SK-N-SH treated with all-trans-retinoic acid at 6 μM for 48 hours (cell line): ENCODE data around the gene RIMS3.

Experiments
- TF ChIP-seq, protein P1 (sequence below): fragments of 250-450 bp; sonication (Bioruptor Pico); IDR thresholded peaks from 2 replicates; pipeline ENCODE4 v1.8.0; 2020; ENCODE audit warnings: mild to moderate bottlenecking, moderate library complexity, borderline replicate concordance
- TF ChIP-seq, protein P2 (sequence below): fragments of 250-450 bp; sonication (Bioruptor Pico); IDR thresholded peaks from 2 replicates; pipeline ENCODE4 v1.5.1; 2020; ENCODE audit warnings: low read depth, mild to moderate bottlenecking, moderate library complexity

DNA sequence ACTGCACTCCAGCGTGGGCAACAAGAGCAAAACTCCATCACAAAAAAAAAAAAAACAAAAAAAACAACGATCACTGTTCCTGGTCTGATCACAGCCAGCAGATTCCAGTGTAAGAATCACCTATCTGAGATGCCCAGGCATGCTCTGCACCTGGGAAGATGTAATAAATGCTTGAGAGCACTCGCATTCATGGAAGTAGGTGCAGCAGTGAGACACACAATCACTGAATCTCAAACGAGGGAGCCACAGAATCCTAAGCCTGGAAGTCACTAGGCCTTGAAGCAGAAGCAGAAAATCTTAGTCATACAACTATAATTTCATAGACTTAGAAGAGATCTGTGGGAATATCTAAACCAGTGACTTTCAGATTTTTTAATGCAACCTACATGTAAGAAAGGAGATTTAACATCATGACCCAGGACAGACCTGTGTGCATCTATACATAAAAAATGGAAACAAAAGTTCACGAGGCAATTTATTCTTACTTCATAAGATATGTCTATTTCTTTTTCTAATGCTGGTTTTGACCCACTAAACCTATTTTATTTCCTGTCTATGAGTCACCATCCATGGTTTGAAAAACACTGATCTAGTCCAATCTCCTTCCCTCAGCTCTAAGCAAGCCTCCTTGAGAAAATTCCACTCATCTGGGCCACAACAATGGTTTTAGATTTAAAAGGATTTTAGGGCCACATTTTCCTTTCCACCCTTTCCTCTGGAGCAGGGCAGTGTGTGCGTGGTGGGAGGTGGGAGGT is 30.4 kb downstream of the RIMS3 start:
- TF ChIP-seq, protein P1, sequence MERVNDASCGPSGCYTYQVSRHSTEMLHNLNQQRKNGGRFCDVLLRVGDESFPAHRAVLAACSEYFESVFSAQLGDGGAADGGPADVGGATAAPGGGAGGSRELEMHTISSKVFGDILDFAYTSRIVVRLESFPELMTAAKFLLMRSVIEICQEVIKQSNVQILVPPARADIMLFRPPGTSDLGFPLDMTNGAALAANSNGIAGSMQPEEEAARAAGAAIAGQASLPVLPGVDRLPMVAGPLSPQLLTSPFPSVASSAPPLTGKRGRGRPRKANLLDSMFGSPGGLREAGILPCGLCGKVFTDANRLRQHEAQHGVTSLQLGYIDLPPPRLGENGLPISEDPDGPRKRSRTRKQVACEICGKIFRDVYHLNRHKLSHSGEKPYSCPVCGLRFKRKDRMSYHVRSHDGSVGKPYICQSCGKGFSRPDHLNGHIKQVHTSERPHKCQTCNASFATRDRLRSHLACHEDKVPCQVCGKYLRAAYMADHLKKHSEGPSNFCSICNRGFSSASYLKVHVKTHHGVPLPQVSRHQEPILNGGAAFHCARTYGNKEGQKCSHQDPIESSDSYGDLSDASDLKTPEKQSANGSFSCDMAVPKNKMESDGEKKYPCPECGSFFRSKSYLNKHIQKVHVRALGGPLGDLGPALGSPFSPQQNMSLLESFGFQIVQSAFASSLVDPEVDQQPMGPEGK (CRISPR knock-in tag): no peak
- TF ChIP-seq, protein P2, sequence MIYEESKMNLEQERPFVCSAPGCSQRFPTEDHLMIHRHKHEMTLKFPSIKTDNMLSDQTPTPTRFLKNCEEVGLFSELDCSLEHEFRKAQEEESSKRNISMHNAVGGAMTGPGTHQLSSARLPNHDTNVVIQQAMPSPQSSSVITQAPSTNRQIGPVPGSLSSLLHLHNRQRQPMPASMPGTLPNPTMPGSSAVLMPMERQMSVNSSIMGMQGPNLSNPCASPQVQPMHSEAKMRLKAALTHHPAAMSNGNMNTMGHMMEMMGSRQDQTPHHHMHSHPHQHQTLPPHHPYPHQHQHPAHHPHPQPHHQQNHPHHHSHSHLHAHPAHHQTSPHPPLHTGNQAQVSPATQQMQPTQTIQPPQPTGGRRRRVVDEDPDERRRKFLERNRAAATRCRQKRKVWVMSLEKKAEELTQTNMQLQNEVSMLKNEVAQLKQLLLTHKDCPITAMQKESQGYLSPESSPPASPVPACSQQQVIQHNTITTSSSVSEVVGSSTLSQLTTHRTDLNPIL: no peak
